IMR-90 (cell line): Measurements from ENCODE around the gene ITCH. TPM values are rescaled to one million over a fixed set of nuclear protein-coding genes. Genes with fewer than 3 reads are reported as not detected.

Source experiments
- ATAC-seq: fragments of 200-7000 bp; cut with Tn5 transposase; 2 replicates; pipeline ENCODE4 v1.9.1; 2020; ENCODE audit warnings: low read depth, mild to moderate bottlenecking, moderate library complexity
- BruUV-seq: library from RNA; stranded (reverse); fragments of 400-500 nt; replicated peaks from 2 replicates; lab custom pipeline; 2021; lab: Mats Ljungman, UMichigan
- CTCF ChIA-PET: fragments of 300-600 bp; formaldehyde crosslinking; extraction: SDS; loops from one replicate; lab custom pipeline; 2021; ENCODE audit warnings: antibody characterized with exemption; lab: Yijun Ruan, JAX
- POLR2A ChIA-PET: fragments of 300-600 bp; sonication (Branson Sonifier 250); formaldehyde crosslinking; loops from one replicate; lab custom pipeline; 2022; ENCODE audit warnings: antibody characterized with exemption; ENCODE audit not compliant: unreplicated experiment; lab: Charles Lee
- DNase-seq: peaks from one replicate; pipeline ENCODE4 v3.0.0; 2013
- H2AFZ ChIP-seq: replicated peaks from 2 replicates; pipeline ENCODE3; 2013; ENCODE audit warnings: low read length, mild to moderate bottlenecking; ENCODE audit not compliant: poor library complexity
- H2AK5ac ChIP-seq: 2 replicates; pipeline ENCODE4 v1.6.1; 2013; ENCODE audit warnings: low read depth, low read length, inconsistent platforms
- H2AK9ac ChIP-seq: replicated peaks from 2 replicates; pipeline ENCODE3; 2013; ENCODE audit warnings: mild to moderate bottlenecking, low read depth, low read length, moderate library complexity; ENCODE audit not compliant: poor library complexity
- H2BK120ac ChIP-seq: 2 replicates; pipeline ENCODE4 v1.6.1; 2013; ENCODE audit warnings: low read depth, low read length, inconsistent platforms
- H2BK15ac ChIP-seq: 3 replicates; pipeline ENCODE4 v1.6.1; 2013; ENCODE audit warnings: low read depth, low read length, inconsistent platforms
- H2BK20ac ChIP-seq: 2 replicates; pipeline ENCODE4 v1.6.1; 2013; ENCODE audit warnings: low read depth, mild to moderate bottlenecking, inconsistent platforms, low read length, moderate library complexity
- H2BK5ac ChIP-seq: 2 replicates; pipeline ENCODE4 v1.6.1; 2013; ENCODE audit warnings: mild to moderate bottlenecking, low read depth, low read length, inconsistent platforms; ENCODE audit not compliant: poor library complexity, severe bottlenecking
- H3K14ac ChIP-seq: replicated peaks from 2 replicates; pipeline ENCODE4 v1.6.1; 2013; ENCODE audit warnings: low read depth, low read length, inconsistent platforms
- H3K18ac ChIP-seq: 2 replicates; pipeline ENCODE4 v1.6.1; 2013; ENCODE audit warnings: low read depth, low read length, control low read depth
- H3K23ac ChIP-seq: 2 replicates; pipeline ENCODE4 v1.6.1; 2013; ENCODE audit warnings: low read depth, low read length, inconsistent platforms
- H3K27ac ChIP-seq: 2 replicates; pipeline ENCODE4 v1.5.1; 2013; ENCODE audit warnings: mild to moderate bottlenecking, control low read depth, low read length; ENCODE audit not compliant: insufficient read depth
- H3K27me3 ChIP-seq: 2 replicates; pipeline ENCODE4 v1.6.1; 2013; ENCODE audit warnings: low read length; ENCODE audit not compliant: control insufficient read depth, insufficient read depth
- H3K36me3 ChIP-seq: 2 replicates; pipeline ENCODE4 v1.6.1; 2013; ENCODE audit warnings: low read length, mixed read lengths; ENCODE audit not compliant: control insufficient read depth, insufficient read depth
- H3K4ac ChIP-seq: 2 replicates; pipeline ENCODE4 v1.6.1; 2013; ENCODE audit warnings: low read depth, low read length, inconsistent platforms
- H3K4me1 ChIP-seq: 2 replicates; pipeline ENCODE4 v1.6.1; 2013; ENCODE audit warnings: low read length, mixed read lengths; ENCODE audit not compliant: control insufficient read depth, insufficient read depth
- H3K4me2 ChIP-seq: 2 replicates; pipeline ENCODE4 v1.6.1; 2013; ENCODE audit warnings: low read depth, mild to moderate bottlenecking, control low read depth, low read length, moderate library complexity
- H3K4me3 ChIP-seq: 2 replicates; pipeline ENCODE4 v1.5.1; 2013; ENCODE audit warnings: low read depth, mild to moderate bottlenecking, control low read depth, low read length, moderate library complexity; ENCODE audit not compliant: insufficient read depth
- H3K56ac ChIP-seq: 2 replicates; pipeline ENCODE4 v1.6.1; 2013; ENCODE audit warnings: low read length, inconsistent platforms; ENCODE audit not compliant: insufficient read depth; ENCODE audit errors: extremely low read depth
- H3K79me1 ChIP-seq, 2 experiments: 2 replicates each; pipeline ENCODE4 v1.6.1; 2013; ENCODE audit warnings: low read length in 2 of 2, inconsistent platforms in 1 of 2, low read depth in 1 of 2
- H3K9ac ChIP-seq: 2 replicates; pipeline ENCODE4 v1.6.1; 2013; ENCODE audit warnings: low read depth, low read length, control low read depth
- H3K9me1 ChIP-seq: 2 replicates; pipeline ENCODE4 v1.6.1; 2013; ENCODE audit warnings: low read length, inconsistent platforms; ENCODE audit not compliant: insufficient read depth
- H3K9me3 ChIP-seq: 2 replicates; pipeline ENCODE4 v1.6.1; 2013; ENCODE audit warnings: low read length; ENCODE audit not compliant: control insufficient read depth, insufficient read depth
- H4K20me1 ChIP-seq: 2 replicates; pipeline ENCODE4 v1.6.1; 2013; ENCODE audit warnings: low read length, inconsistent platforms; ENCODE audit not compliant: insufficient read depth
- H4K5ac ChIP-seq: 2 replicates; pipeline ENCODE4 v1.6.1; 2013; ENCODE audit warnings: mild to moderate bottlenecking, low read depth, low read length, control low read depth
- H4K8ac ChIP-seq, 2 experiments: 2 replicates each; pipeline ENCODE4 v1.6.1; 2013; ENCODE audit warnings: low read depth in 2 of 2, low read length in 2 of 2, control low read depth in 1 of 2, inconsistent platforms in 1 of 2
- H4K91ac ChIP-seq: 2 replicates; pipeline ENCODE4 v1.6.1; 2013; ENCODE audit warnings: low read depth, low read length, inconsistent platforms; ENCODE audit not compliant: insufficient read depth
- BHLHE40 ChIP-seq: fragments of 150-350 bp; IDR thresholded peaks from 2 replicates; pipeline ENCODE4 v1.6.1; 2016; ENCODE audit warnings: mild to moderate bottlenecking, low read depth, low read length
- CEBPB ChIP-seq: IDR thresholded peaks from 2 replicates; pipeline ENCODE4 v1.6.1; 2012; ENCODE audit warnings: low read depth, low read length, improper control_type of control experiment
- CHD1 ChIP-seq: IDR thresholded peaks from 2 replicates; pipeline ENCODE4 v1.6.1; 2012; ENCODE audit warnings: low read depth, low read length, improper control_type of control experiment
- CTCF ChIP-seq: conservative IDR thresholded peaks from 2 replicates; pipeline ENCODE4 v1.5.1; 2012; ENCODE audit warnings: mild to moderate bottlenecking, low read depth, low read length, improper control_type of control experiment
- ELK1 ChIP-seq: fragments of 150-350 bp; IDR thresholded peaks from 2 replicates; pipeline ENCODE4 v1.6.1; 2016; ENCODE audit warnings: low read depth, mild to moderate bottlenecking, low read length, moderate library complexity, borderline replicate concordance
- FOS ChIP-seq: fragments of 150-350 bp; IDR thresholded peaks from 2 replicates; pipeline ENCODE4 v1.6.1; 2016; ENCODE audit warnings: low read depth, low read length
- MAFK ChIP-seq: IDR thresholded peaks from 2 replicates; pipeline ENCODE4 v1.6.1; 2012; ENCODE audit warnings: low read depth, low read length, improper control_type of control experiment
- MAZ ChIP-seq: IDR thresholded peaks from 2 replicates; pipeline ENCODE4 v1.6.1; 2012; ENCODE audit warnings: low read depth, mild to moderate bottlenecking, low read length, improper control_type of control experiment, moderate library complexity, borderline replicate concordance
- MXI1 ChIP-seq: IDR thresholded peaks from 2 replicates; pipeline ENCODE4 v1.6.1; 2012; ENCODE audit warnings: low read depth, mild to moderate bottlenecking, low read length, moderate library complexity, borderline replicate concordance
- NFE2L2 ChIP-seq: fragments of 150-350 bp; IDR thresholded peaks from 2 replicates; pipeline ENCODE4 v1.6.1; 2016; ENCODE audit warnings: low read depth, mild to moderate bottlenecking, low read length
- POLR2A ChIP-seq: IDR thresholded peaks from 2 replicates; pipeline ENCODE4 v1.6.1; 2012; ENCODE audit warnings: mild to moderate bottlenecking, low read depth, low read length
- RAD21 ChIP-seq: IDR thresholded peaks from 2 replicates; pipeline ENCODE4 v1.6.1; 2012; ENCODE audit warnings: low read length, improper control_type of control experiment
- RCOR1 ChIP-seq: IDR thresholded peaks from 2 replicates; pipeline ENCODE4 v1.6.1; 2012; ENCODE audit warnings: mild to moderate bottlenecking, low read length, improper control_type of control experiment; ENCODE audit not compliant: insufficient replicate concordance
- RFX5 ChIP-seq: IDR thresholded peaks from 2 replicates; pipeline ENCODE4 v1.8.0; 2012; ENCODE audit warnings: low read depth, mild to moderate bottlenecking, low read length, moderate library complexity
- SMC3 ChIP-seq: fragments of 150-350 bp; IDR thresholded peaks from 2 replicates; pipeline ENCODE4 v1.6.1; 2016; ENCODE audit warnings: low read depth, mild to moderate bottlenecking, antibody characterized with exemption, low read length, moderate library complexity
- USF2 ChIP-seq: fragments of 150-350 bp; IDR thresholded peaks from 2 replicates; pipeline ENCODE4 v1.6.1; 2017; ENCODE audit warnings: mild to moderate bottlenecking, antibody characterized with exemption, low read length, low read depth
- WGBS, 2 experiments: methylation state at CpG; one replicate each; pipeline versions ENCODE4 v1.1.5 to v1.1.7; 2013; ENCODE audit warnings: missing lambda C conversion rate in 2 of 2; ENCODE audit not compliant: insufficient read length in 1 of 2; ENCODE audit errors: extremely low coverage in 2 of 2; 5-methylcytosine and 5-hydroxymethylcytosine counted together
- dilution Hi-C: fragments of 300-500 bp; cut with HindIII; formaldehyde crosslinking; loops from one replicate; pipeline ENCODE4 v1.14.3; 2018; ENCODE audit warnings: low sequenced_read_pairs; ENCODE audit not compliant: unreplicated experiment
- in situ Hi-C: fragments of 300-500 bp; cut with MboI; formaldehyde crosslinking; loops from 3 replicates; pipeline ENCODE4 v1.14.3; 2019; ENCODE audit warnings: low sequenced_read_pairs, inconsistent platforms, mixed read lengths
- intact Hi-C: fragments of 100-400 bp; cut with micrococcal nuclease; formaldehyde crosslinking; loops from 2 replicates; pipeline ENCODE4 v1.10.0; 2022
- polyA plus RNA-seq, 3 experiments: library from polyadenylated mRNA; depleted of rRNA; stranded (reverse); fragments of >200 nt; gene quantifications; 2 replicates each; pipeline ENCODE4 v1.2.3, GENCODE V29; 2012; ENCODE audit warnings: low replicate concordance in 1 of 3
- total RNA-seq: library from RNA; depleted of rRNA; stranded (reverse); fragments of >200 nt; gene quantifications from 2 replicates; pipeline ENCODE4 v1.2.3, GENCODE V29; 2012

ITCH gene
- total and polyA plus RNA-seq, 2 of the 4 experiments (the other 2 are of a cell fraction), result 12.7 to 94.6 TPM

- H4K20me1 ChIP-seq, result no peaks in the 10 kb centered on the region
- no peak overlapping the region for H3K4ac ChIP-seq
- H3K9ac ChIP-seq, result no peak overlapping the region
- intact Hi-C loops (no loop called here), in situ Hi-C loops (no loop called here), dilution Hi-C loops (no loop called here)
- H3K27ac ChIP-seq, result no peak overlapping the region
- H3K18ac ChIP-seq, result no peak overlapping the region
- TF ChIP-seq BHLHE40, result no peak
- TF ChIP-seq POLR2A, result no peak
- TF ChIP-seq RFX5, result no peak
- TF ChIP-seq SMC3, result no peak
- no peak for TF ChIP-seq CTCF
- no peak for TF ChIP-seq RAD21
- TF ChIP-seq MXI1, result no peak
- TF ChIP-seq USF2, result no peak
- TF ChIP-seq MAFK, result no peak
- TF ChIP-seq FOS, result no peak
- TF ChIP-seq ELK1, result no peak
- no peak for TF ChIP-seq CEBPB
- TF ChIP-seq RCOR1, result no peak
- no peak for TF ChIP-seq MAZ
- TF ChIP-seq CHD1, result no peak
- no peak for TF ChIP-seq NFE2L2
- H3K36me3 ChIP-seq, result peaks cover 26% of the 10 kb centered on the region
- H3K9me3 ChIP-seq, result no peaks in the 10 kb centered on the region
- peaks cover 7% of the 10 kb centered on the region; the same call in 1 of the 2 replicates for H3K4me1 ChIP-seq
- no peak overlapping the region for H4K8ac ChIP-seq
- H2BK5ac ChIP-seq, result no peak overlapping the region
- peaks cover 19 to 51% of the 10 kb centered on the region in 2 experiments for H3K79me1 ChIP-seq
- no peak overlapping the region for H2AFZ ChIP-seq
- no peak overlapping the region for H2AK5ac ChIP-seq
- no peak overlapping the region for H3K4me3 ChIP-seq
- no peak overlapping the region for H2AK9ac ChIP-seq
- no peak overlapping the region for H3K14ac ChIP-seq
- ATAC-seq (no peak), DNase-seq (no peak)
- no peak overlapping the region for H3K23ac ChIP-seq
- WGBS, 2 experiments, result no CpG with 5 or more reads among the region's 1 CpG
- no peak overlapping the region for H2BK120ac ChIP-seq
- H3K56ac ChIP-seq, result no peak overlapping the region
- H3K9me1 ChIP-seq, result peaks cover 12% of the 10 kb centered on the region
- H4K5ac ChIP-seq, result no peak overlapping the region
- H2BK15ac ChIP-seq, result no peak overlapping the region
- H3K27me3 ChIP-seq, result no peaks in the 10 kb centered on the region
- no peak overlapping the region for H3K4me2 ChIP-seq
- ChIA-PET POLR2A (no interaction called here), CTCF (no interaction called here)
- no peak overlapping the region for H4K91ac ChIP-seq
- H2BK20ac ChIP-seq, result no peak overlapping the region
- no TSS peak for BruUV-seq
These were observed 147.5 kb downstream of the ITCH start for GRCh38 chr20:34510575-34510974.
